Left renal pelvis (tissue), 4 donors: ENCODE results near the gene RPS26. TPM values are rescaled to one million over a fixed set of nuclear protein-coding genes. Genes with fewer than 3 reads are reported as not detected.
"Not testable (repeated sequence)": the region's sequence is repeated elsewhere in the genome, so short reads cannot be mapped to it uniquely, and the experiment has no call there.

ENCODE experiments used
- DNase-seq, 4 donors: peaks; one replicate each; pipeline ENCODE4 v3.0.0-alpha.2; 2013; ENCODE audit warnings: low read depth in 4 of 4, low spot score in 3 of 4
- polyA plus RNA-seq, 4 donors: library from polyadenylated mRNA; unstranded; fragments of 120-200 nt; gene quantifications; one replicate each; pipeline ENCODE4 v1.2.1, GENCODE V29; 2013; ENCODE audit not compliant: insufficient read length in 4 of 4

Gene RPS26
- polyA plus RNA-seq, 4 donors = 92.7 to 593 (median 231) TPM

DNA sequence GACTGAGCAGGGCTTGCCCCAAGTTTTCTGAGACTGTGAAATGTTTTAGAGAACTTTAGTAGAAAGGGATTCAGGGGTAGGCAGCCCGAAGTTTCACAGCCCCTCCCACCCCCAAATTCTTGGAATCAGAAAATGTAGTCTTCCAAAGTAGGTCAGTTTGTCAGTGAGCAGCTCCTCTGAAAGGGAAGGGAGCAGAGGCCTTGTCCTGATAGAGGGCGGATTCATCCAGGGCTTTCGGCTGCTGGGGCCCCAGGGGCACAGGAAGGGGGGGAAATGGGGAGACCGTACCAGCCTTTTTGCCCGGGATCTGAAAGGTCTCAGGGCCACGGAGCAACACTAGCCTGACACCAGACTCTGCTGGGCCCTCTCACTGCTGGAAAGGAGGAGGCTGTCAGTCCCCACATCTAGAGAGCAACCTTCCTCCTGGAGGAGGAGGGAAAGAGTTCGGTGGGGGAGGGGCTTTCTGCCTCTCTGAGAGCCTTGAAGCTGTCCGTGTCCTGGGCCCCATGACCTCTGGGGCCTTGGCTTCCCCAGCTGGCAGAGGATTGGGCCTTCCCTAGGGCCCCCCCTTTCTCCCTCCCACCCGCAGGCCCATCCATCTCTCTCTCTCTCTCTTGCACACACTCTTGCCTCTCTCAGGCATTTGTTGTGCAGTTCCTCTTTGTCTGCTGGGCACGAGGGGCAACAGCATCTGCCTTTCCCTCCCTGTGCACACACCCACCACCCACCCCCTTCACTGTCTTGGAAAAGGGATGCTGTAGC is 21.1 kb upstream of the RPS26 start, which contains the start of gene IKZF4:
Gene IKZF4, plus strand, starts transcription at position 621 of the 762 bp plus-strand sequence. CDS start 451 bp downstream, outside the sequence.
- DNase-seq = no peak

DNA sequence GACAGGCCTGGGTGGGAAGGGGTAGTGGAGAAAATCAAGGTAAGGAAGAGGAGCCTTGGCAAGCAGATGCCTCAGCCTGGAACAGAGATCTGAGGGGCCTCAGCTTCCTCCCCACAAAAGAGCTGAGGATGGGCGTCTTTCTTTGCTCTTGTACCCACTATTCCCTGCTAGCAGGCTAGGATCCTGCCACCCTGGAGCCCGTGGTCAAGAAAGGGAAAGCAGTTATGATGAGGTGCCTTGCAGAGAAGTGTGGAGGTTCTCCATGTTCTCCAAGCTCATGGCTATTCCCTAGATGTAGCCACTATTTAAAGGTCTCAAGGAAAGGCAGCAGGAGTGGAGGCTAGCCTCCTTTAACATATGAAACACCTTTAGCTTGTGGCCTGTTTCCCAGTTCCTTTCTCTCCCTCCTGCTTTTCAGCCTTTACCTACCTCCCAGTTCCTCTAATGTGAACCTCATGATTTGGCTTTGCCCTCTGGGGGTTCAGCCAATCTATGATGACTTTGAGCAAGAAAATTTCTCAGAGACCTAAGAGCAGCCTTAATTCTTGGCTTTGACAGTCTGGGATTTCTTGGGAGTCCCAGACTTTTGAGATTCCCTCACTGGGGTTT is 19.7 kb upstream of the RPS26 start:
- no peak for DNase-seq

- DNase-seq = no peak
Measured at GRCh38 chr12:56028511-56029165, 13.1 kb upstream of the RPS26 start.

DNA sequence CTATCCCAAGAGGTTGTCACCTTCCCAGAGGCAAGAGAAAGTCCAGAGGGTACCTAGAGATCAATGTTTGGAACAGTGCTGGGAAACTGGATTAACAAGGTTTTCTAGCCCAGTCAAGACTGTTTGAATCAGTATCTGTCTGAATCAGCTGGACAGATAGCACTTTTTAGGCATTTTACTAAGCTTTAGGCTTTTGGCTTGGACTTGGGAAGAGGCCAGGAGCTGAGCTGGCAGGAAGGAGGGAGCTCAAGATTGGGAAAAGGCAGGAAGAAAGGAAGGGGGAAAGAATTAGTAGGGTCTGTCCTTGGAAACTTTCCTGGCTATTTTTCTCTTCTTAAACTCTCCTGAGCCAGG is 12.6 kb upstream of the RPS26 start:
- DNase-seq = no peak

- DNase-seq = no peak
Measured at GRCh38 chr12:56029666-56030293, 11.9 kb upstream of the RPS26 start.

- no peak for DNase-seq
Measured at GRCh38 chr12:56031987-56032386, 9.7 kb upstream of the RPS26 start.

GRCh38 chr12:56034586-56035332 is 7.0 kb upstream of the RPS26 start:
- DNase-seq = no peak

DNA sequence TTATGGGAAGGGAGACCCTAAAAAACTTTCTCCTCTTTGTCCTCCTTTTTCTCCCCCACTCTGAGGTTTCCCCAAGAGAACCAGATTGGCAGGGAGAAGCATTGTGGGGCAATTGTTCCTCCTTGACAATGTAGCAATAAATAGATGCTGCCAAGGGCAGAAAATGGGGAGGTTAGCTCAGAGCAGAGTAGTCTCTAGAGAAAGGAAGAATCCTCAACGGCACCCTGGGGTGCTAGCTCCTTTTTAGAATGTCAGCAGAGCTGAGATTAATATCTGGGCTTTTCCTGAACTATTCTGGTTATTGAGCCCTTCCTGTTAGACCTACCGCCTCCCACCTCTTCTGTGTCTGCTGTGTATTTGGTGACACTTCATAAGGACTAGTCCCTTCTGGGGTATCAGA is 4.6 kb upstream of the RPS26 start:
- DNase-seq = no peak

DNA sequence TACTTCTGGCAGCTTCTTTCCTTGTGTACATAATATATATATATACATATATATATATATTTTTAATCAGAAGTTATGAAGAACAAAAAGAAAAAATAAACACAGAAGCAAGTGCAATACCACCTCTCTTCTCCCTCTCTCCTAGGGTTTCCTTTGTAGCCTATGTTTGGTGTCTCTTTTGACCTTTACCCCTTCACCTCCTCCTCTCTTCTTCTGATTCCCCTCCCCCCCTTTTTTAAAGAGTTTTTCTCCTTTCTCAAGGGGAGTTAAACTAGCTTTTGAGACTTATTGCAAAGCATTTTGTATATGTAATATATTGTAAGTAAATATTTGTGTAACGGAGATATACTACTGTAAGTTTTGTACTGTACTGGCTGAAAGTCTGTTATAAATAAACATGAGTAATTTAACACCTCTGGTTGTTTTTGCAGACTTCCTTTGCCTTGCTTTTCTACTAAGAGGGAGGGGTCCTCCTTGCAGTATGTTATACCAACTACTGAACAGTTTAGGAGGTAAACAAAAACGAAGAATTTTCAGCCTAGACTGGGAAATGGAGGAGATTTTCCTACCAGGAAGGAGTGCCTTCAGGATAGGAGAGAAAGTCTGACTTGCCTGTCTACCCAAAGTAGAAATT is 3.6 kb upstream of the RPS26 start:
- no peak for DNase-seq

GRCh38 chr12:56040151-56040550 is 1.6 kb upstream of the RPS26 start:
- DNase-seq = no peak

DNA sequence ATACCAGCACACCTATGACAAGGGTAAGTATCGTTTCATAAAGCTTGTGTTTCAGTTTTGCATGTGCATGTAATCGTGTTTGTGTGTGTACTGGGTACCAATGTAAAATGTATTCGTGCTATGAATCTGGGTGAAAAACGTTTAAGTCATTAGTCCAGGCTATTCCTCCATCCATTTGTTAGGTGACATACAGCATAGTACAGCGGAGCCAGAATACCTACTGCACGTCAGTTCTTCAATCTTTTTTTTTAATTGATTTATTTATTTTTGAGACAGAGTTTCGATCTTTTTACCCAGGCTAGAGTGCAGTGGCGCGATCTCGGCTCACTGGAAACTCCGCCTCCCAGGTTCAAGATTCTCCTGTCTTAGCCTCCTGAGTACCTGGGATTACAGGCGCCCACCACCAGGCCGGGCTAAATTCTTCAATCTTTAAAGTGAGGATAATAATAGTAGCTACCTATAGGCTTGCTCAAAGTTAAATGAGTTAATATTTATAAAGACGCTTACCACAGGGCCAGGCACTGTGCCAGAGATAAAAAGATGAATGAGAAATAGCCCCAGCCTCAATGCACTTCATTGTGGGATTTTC is 661 bp upstream of the RPS26 start:
- no peak for DNase-seq

GRCh38 chr12:56042430-56042813 is 704 bp downstream of the RPS26 start:
- DNase-seq = not testable (repeated sequence)

DNA sequence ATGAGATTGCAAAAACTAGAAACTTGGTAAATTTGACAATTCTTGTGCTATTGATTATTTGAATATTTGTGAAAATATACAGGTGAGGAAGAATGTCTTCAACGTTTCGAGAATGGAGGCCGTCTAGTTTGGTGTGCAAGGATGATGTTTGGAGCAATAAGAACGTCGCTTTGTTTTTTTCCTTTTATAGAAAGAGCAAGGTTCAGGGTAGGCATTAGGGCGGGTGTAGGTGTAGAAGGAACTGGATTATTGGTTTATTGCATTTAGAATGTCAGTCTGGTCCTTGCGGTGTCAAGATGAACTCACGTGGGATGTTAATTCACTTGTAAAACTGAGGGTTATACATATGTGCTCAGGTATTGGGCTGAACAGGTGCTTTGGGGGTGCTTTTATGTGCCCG is 1.1 kb downstream of the RPS26 start:
- DNase-seq = no peak

GRCh38 chr12:56046027-56046780 is 4.5 kb downstream of the RPS26 start:
- DNase-seq = no peak

GRCh38 chr12:56053407-56053893 is 11.7 kb downstream of the RPS26 start:
- DNase-seq = no peak

- DNase-seq = not testable (repeated sequence)
Measured at GRCh38 chr12:56059964-56060363, 18.2 kb downstream of the RPS26 start.

- DNase-seq = no peak
Measured at GRCh38 chr12:56061982-56062381, 20.3 kb downstream of the RPS26 start.

DNA sequence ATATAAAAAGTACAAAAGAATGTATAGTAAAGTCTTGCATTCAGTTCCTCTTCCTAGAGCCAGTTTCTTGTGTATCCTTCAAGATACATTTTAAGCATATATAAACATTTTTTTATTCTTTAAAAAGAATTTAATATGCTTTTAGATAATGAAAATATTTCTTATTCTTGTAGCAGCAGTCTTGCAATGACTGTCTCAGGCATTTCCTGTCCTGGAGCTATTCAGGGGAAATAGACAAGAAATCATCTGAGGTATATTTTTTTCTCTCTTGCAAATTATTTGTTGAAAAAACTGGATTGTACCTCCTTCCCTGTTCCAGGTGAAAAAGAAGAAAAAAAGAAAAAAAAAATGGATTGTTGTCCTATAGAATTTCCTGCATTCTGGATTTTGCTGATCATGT is 21.3 kb downstream of the RPS26 start:
- DNase-seq = no peak

- DNase-seq = no peak
Measured at GRCh38 chr12:56071648-56072047, 29.9 kb downstream of the RPS26 start.
